HG03064 (cell line): ENCODE results near the gene ALG8.
A peak's percentile ranks its signal among the peaks of the same experiment; 100 is the strongest.

Experiments used
- ATAC-seq: cut with Tn5 transposase; IDR thresholded peaks from one replicate; pipeline ENCODE4 v1.9.1; 2021; ENCODE audit warnings: low read depth; ENCODE audit not compliant: unreplicated experiment

Gene ALG8

GRCh38 chr11:78161346-78161745 is 21.9 kb upstream of the ALG8 start:
- ATAC-seq = no peak

GRCh38 chr11:78160557-78160956 is 21.1 kb upstream of the ALG8 start:
- no peak for ATAC-seq

GRCh38 chr11:78158987-78159652 is 19.7 kb upstream of the ALG8 start:
- ATAC-seq = no peak

GRCh38 chr11:78156127-78156844 is 16.9 kb upstream of the ALG8 start:
- no peak for ATAC-seq

- ATAC-seq = no peak
Observed at GRCh38 chr11:78151804-78152203, 12.4 kb upstream of the ALG8 start.

GRCh38 chr11:78150754-78151153 is 11.3 kb upstream of the ALG8 start:
- ATAC-seq = no peak

GRCh38 chr11:78150346-78150745 is 10.9 kb upstream of the ALG8 start:
- no peak for ATAC-seq

- no peak for ATAC-seq
Observed at GRCh38 chr11:78149646-78150045, 10.2 kb upstream of the ALG8 start.

- no peak for ATAC-seq
Observed at GRCh38 chr11:78147807-78148206, 8.4 kb upstream of the ALG8 start.

GRCh38 chr11:78145511-78146025 is 6.1 kb upstream of the ALG8 start:
- ATAC-seq = no peak

GRCh38 chr11:78140392-78141077 is 1.1 kb upstream of the ALG8 start:
- ATAC-seq = no peak

- peak; percentile 19 for ATAC-seq
Observed at GRCh38 chr11:78138694-78139421, 568 bp downstream of the ALG8 start.

- ATAC-seq = no peak
Observed at GRCh38 chr11:78138291-78138690, 1.1 kb downstream of the ALG8 start.

- ATAC-seq = no peak
Observed at GRCh38 chr11:78132475-78132874, 7.0 kb downstream of the ALG8 start.

- no peak for ATAC-seq
Observed at GRCh38 chr11:78131956-78132355, 7.5 kb downstream of the ALG8 start.

- no peak for ATAC-seq
Observed at GRCh38 chr11:78127403-78127802, 12.0 kb downstream of the ALG8 start.

GRCh38 chr11:78112582-78113275 is 26.7 kb downstream of the ALG8 start:
- peak; percentile 66 for ATAC-seq

GRCh38 chr11:78111298-78111697 is 28.1 kb downstream of the ALG8 start:
- no peak for ATAC-seq

GRCh38 chr11:78110830-78111229 is 28.6 kb downstream of the ALG8 start:
- no peak for ATAC-seq

GRCh38 chr11:78110351-78110750 is 29.1 kb downstream of the ALG8 start:
- no peak for ATAC-seq
